K562 (cell line): Measurements from ENCODE around the gene NMRK2. TPM values are rescaled to one million over a fixed set of nuclear protein-coding genes. Genes with fewer than 3 reads are reported as not detected.

Source experiments
- ATAC-seq: fragments of 200-7000 bp; cut with Tn5 transposase; 3 replicates; pipeline ENCODE4 v1.9.1; 2020; ENCODE audit warnings: moderate library complexity
- BruUV-seq: library from RNA; stranded (reverse); fragments of 400-500 nt; replicated peaks from 2 replicates; lab custom pipeline; 2021; lab: Mats Ljungman, UMichigan
- CTCF ChIA-PET: fragments of 300-600 bp; formaldehyde crosslinking; extraction: SDS; loops from one replicate; lab custom pipeline; 2021; ENCODE audit warnings: low intra/inter-chr PET ratio; lab: Yijun Ruan, JAX
- POLR2A ChIA-PET: fragments of 300-600, 350-650 bp; sonication (Branson Sonifier 250); formaldehyde crosslinking; extraction: SDS; loops from one replicate; lab custom pipeline; 2021; ENCODE audit warnings: antibody characterized with exemption, inconsistent platforms; lab: Yijun Ruan, JAX
- DNase-seq, 4 experiments: peaks; one replicate each; pipeline versions ENCODE4 v3.0.0 to v3.0.0-alpha.2; 2011 to 2018; ENCODE audit warnings: low spot score in 3 of 4, mixed read lengths in 3 of 4; ENCODE audit errors: extremely low read depth in 1 of 4
- FAIRE-seq: peaks from 2 replicates; lab custom pipeline; 2011; peaks lifted over from hg19 to GRCh38; lab: Jason Lieb, UNC
- H2AFZ ChIP-seq: 2 replicates; pipeline ENCODE4 v1.6.0; 2011; ENCODE audit warnings: low read depth, low read length, control low read depth, inconsistent platforms
- H3K27ac ChIP-seq: fragments of 200-600 bp; 3 replicates; pipeline ENCODE4 v1.8.0; 2011; ENCODE audit warnings: low read depth, mild to moderate bottlenecking, control low read depth, inconsistent platforms, low read length, moderate library complexity, mixed read lengths; ENCODE audit errors: extremely low read depth
- H3K27me3 ChIP-seq, 2 experiments: fragments of 300-600 bp in 1 of 2; 2 replicates in 1 of 2; 3 replicates in 1 of 2; pipeline versions ENCODE4 v1.6.0 to v1.8.0; 2011; ENCODE audit warnings: inconsistent platforms in 2 of 2, low read length in 2 of 2, mild to moderate bottlenecking in 1 of 2, mixed read lengths in 1 of 2, moderate library complexity in 1 of 2; ENCODE audit not compliant: control insufficient read depth in 2 of 2, insufficient read depth in 2 of 2
- H3K36me3 ChIP-seq: fragments of 300-600 bp; 3 replicates; pipeline ENCODE4 v1.8.0; 2011; ENCODE audit warnings: mild to moderate bottlenecking, low read length, inconsistent platforms; ENCODE audit not compliant: control insufficient read depth, insufficient read depth
- H3K4me1 ChIP-seq, 2 experiments: fragments of 200-600 bp in 1 of 2; replicated peaks in 1 of 2; 2 replicates in 1 of 2; 3 replicates in 1 of 2; pipeline versions ENCODE4 v1.5.1 to v1.8.0; 2011; ENCODE audit warnings: inconsistent platforms in 2 of 2, low read length in 2 of 2, mild to moderate bottlenecking in 1 of 2, mixed read lengths in 1 of 2, moderate library complexity in 1 of 2; ENCODE audit not compliant: control insufficient read depth in 2 of 2, insufficient read depth in 2 of 2
- H3K4me2 ChIP-seq: 2 replicates; pipeline ENCODE4 v1.6.1; 2011; ENCODE audit warnings: low read length, control low read depth, inconsistent platforms, mixed read lengths; ENCODE audit not compliant: insufficient read depth
- H3K4me3 ChIP-seq: fragments of 200-600 bp; sonication (generic), shearing (Covaris generic); 2 replicates; pipeline ENCODE4 v1.5.1; 2016; ENCODE audit warnings: control low read depth, inconsistent platforms
- H3K79me2 ChIP-seq: fragments of 200-600 bp; 3 replicates; pipeline ENCODE4 v1.8.0; 2011; ENCODE audit warnings: low read length, inconsistent platforms; ENCODE audit not compliant: control insufficient read depth, insufficient read depth
- H3K9ac ChIP-seq, 2 experiments: 2 replicates each; pipeline versions ENCODE4 v1.6.0 to v1.6.1; 2011; ENCODE audit warnings: low read depth in 2 of 2, low read length in 2 of 2, control low read depth in 1 of 2, inconsistent platforms in 1 of 2, mild to moderate bottlenecking in 1 of 2, mixed read lengths in 1 of 2; ENCODE audit not compliant: insufficient read depth in 1 of 2
- H3K9me1 ChIP-seq: one replicate; pipeline ENCODE4 v1.6.0; 2011; ENCODE audit warnings: inconsistent platforms, mild to moderate bottlenecking, low read length, moderate library complexity; ENCODE audit not compliant: control insufficient read depth, insufficient read depth
- H3K9me3 ChIP-seq: replicated peaks from 2 replicates; pipeline ENCODE4 v1.5.1; 2011; ENCODE audit warnings: low read depth, low read length, inconsistent platforms; ENCODE audit not compliant: control insufficient read depth, insufficient read depth
- H4K20me1 ChIP-seq: replicated peaks from 2 replicates; pipeline ENCODE4 v1.6.1; 2011; ENCODE audit warnings: low read length, inconsistent platforms, mixed read lengths; ENCODE audit not compliant: control insufficient read depth, insufficient read depth
- KDM4B ChIP-seq, 2 experiments: fragments of 450-650 bp in 1 of 2; sonication (generic) in 1 of 2; IDR thresholded peaks; 2 replicates each; pipeline ENCODE4 v1.6.1; 2016 to 2017; ENCODE audit warnings: borderline replicate concordance in 2 of 2, antibody characterized with exemption in 1 of 2, low read depth in 1 of 2, mild to moderate bottlenecking in 1 of 2
- KDM5B ChIP-seq: fragments of 200-600 bp; sonication (generic); IDR thresholded peaks from 2 replicates; pipeline ENCODE4 v1.6.1; 2012; ENCODE audit warnings: low read depth, mild to moderate bottlenecking, moderate library complexity, low read length, control low read depth, inconsistent platforms; ENCODE audit not compliant: insufficient replicate concordance
- LARP7 ChIP-seq: fragments of 450-650 bp; IDR thresholded peaks from 2 replicates; pipeline ENCODE4 v1.6.1; 2016
- MAFG ChIP-seq: fragments of 450-650 bp; conservative IDR thresholded peaks from 2 replicates; pipeline ENCODE4 v1.6.1; 2016; ENCODE audit warnings: missing genetic modification characterization, missing compliant biosample characterization
- NR1H2 ChIP-seq: sonication (generic); formaldehyde crosslinking; IDR thresholded peaks from 2 replicates; pipeline ENCODE4 v1.4.0; 2020; ENCODE audit warnings: mild to moderate bottlenecking, missing genetic modification reagents
- PHF8 ChIP-seq: fragments of 200-600 bp; sonication (generic); IDR thresholded peaks from 2 replicates; pipeline ENCODE4 v1.6.1; 2012; ENCODE audit warnings: mixed run types, mild to moderate bottlenecking, inconsistent platforms, low read length, moderate library complexity, borderline replicate concordance
- POLR2B ChIP-seq: fragments of 450-650 bp; IDR thresholded peaks from 2 replicates; pipeline ENCODE4 v1.6.1; 2018; ENCODE audit warnings: low read depth; ENCODE audit not compliant: partially characterized antibody
- POLR2H ChIP-seq: IDR thresholded peaks from 2 replicates; pipeline ENCODE4 v1.6.1; 2016; ENCODE audit warnings: missing genetic modification characterization, low read depth, mild to moderate bottlenecking, control low read depth, missing compliant biosample characterization, moderate library complexity
- RBM17 ChIP-seq: fragments of 200-400 bp; formaldehyde crosslinking; IDR thresholded peaks from 2 replicates; pipeline ENCODE4 v1.6.1; 2017; ENCODE audit warnings: low read depth, mild to moderate bottlenecking, low read length, borderline replicate concordance
- SMARCB1 ChIP-seq: IDR thresholded peaks from 2 replicates; pipeline ENCODE4 v1.6.1; 2011; ENCODE audit warnings: improper control_type of control experiment, low read depth; ENCODE audit not compliant: insufficient read length
- STAT6 ChIP-seq: sonication (generic); formaldehyde crosslinking; IDR thresholded peaks from 2 replicates; pipeline ENCODE4 v1.8.1; 2023; ENCODE audit warnings: mild to moderate bottlenecking, missing genetic modification reagents
- TAL1 ChIP-seq: fragments of 450-650 bp; IDR thresholded peaks from 2 replicates; pipeline ENCODE4 v1.6.1; 2016; ENCODE audit warnings: mild to moderate bottlenecking
- TOE1 ChIP-seq, 2 experiments: fragments of 450-650 bp in 1 of 2; sonication (generic) in 1 of 2; formaldehyde crosslinking in 1 of 2; IDR thresholded peaks; 2 replicates each; pipeline versions ENCODE4 v1.7.1 to v1.8.0; 2016 to 2022; ENCODE audit warnings: borderline replicate concordance in 2 of 2, mild to moderate bottlenecking in 2 of 2, antibody characterized with exemption in 1 of 2, inconsistent platforms in 1 of 2, low read depth in 1 of 2, missing genetic modification reagents in 1 of 2, moderate library complexity in 1 of 2
- USF2 ChIP-seq: sonication (generic); formaldehyde crosslinking; IDR thresholded peaks from 2 replicates; pipeline ENCODE4 v1.5.0; 2020; ENCODE audit warnings: missing genetic modification reagents
- ZNF12 ChIP-seq: sonication (generic); formaldehyde crosslinking; IDR thresholded peaks from 2 replicates; pipeline ENCODE4 v1.4.0; 2020; ENCODE audit warnings: mild to moderate bottlenecking, missing genetic modification reagents
- ZNF224 ChIP-seq: sonication (generic); formaldehyde crosslinking; IDR thresholded peaks from 2 replicates; pipeline ENCODE4 v1.8.0; 2022; ENCODE audit warnings: mild to moderate bottlenecking, missing genetic modification reagents
- ZNF24 ChIP-seq: fragments of 450-650 bp; IDR thresholded peaks from 2 replicates; pipeline ENCODE4 v1.6.1; 2016
- WGBS: fragments of 100-300 bp; shearing (Covaris generic); methylation state at CpG from one replicate; pipeline ENCODE4 v1.1.6; 2016; ENCODE audit warnings: low coverage, mixed read lengths; ENCODE audit not compliant: insufficient coverage; ENCODE audit errors: missing lambda C conversion rate; 5-methylcytosine and 5-hydroxymethylcytosine counted together
- in situ Hi-C: fragments of 300-500 bp; cut with MboI; formaldehyde crosslinking; loops from 4 replicates; pipeline ENCODE4 v1.15.0; 2018; ENCODE audit warnings: inconsistent platforms, mixed read lengths
- intact Hi-C: fragments of 100-400 bp; cut with micrococcal nuclease; formaldehyde crosslinking; loops from 2 replicates; pipeline ENCODE4 v1.14.2; 2022
- polyA plus RNA-seq, 8 experiments: library from polyadenylated mRNA; depleted of rRNA in 4 of 8; stranded (reverse) in 5 of 8; unstranded in 3 of 8; fragments of >200 nt; fragmentation: Nextera tagmentation in 2 of 8; fragmentation: Illumina TruSeq in 1 of 8; extraction: Ambion mirVana in 2 of 8; extraction: Trizol in 1 of 8; gene quantifications; 2 replicates each; pipeline versions ENCODE4 v1.2.1 to v1.2.3, GENCODE V29; 2011 to 2014; ENCODE audit warnings: inconsistent platforms in 1 of 8, missing spikeins in 1 of 8
- total RNA-seq, 7 experiments: library from RNA; depleted of rRNA in 6 of 7; stranded (reverse); fragments of >200 nt in 6 of 7; fragmentation: Illumina TruSeq in 2 of 7; extraction: Trizol in 2 of 7; gene quantifications; 2 replicates each; pipeline versions ENCODE4 v1.2.1 to v1.2.3, GENCODE V29; 2011 to 2021; ENCODE audit warnings: low replicate concordance in 1 of 7

The NMRK2 gene
- total and polyA plus RNA-seq, 9 of the 15 experiments (the other 6 are each of a cell fraction or from before 2014, with no cell fraction given), result not detected

- Histone ChIP-seq H3K9ac (peak within 1 kb of the TSS; percentile 79 to 95), H3K4me1 (peaks cover 15 to 29% of the 10 kb centered on the region in 2 experiments), H4K20me1 (peaks cover 14% of the 10 kb centered on the region), H3K79me2 (peaks cover 37% of the 10 kb centered on the region), H3K27ac (peak within 1 kb of the TSS; percentile 76), H3K4me2 (peak within 1 kb of the TSS; percentile 83), H3K9me3 (no peaks in the 10 kb centered on the region), H3K36me3 (peaks cover 44% of the 10 kb centered on the region), H3K9me1 (peaks cover 4% of the 10 kb centered on the region), H3K4me3 (peak within 1 kb of the TSS; percentile 94), H2AFZ (peak within 1 kb of the TSS; percentile 69), H3K27me3 (no peaks in the 10 kb centered on the region)
- in situ Hi-C loops (no loop called here), intact Hi-C loops (loop anchor here (2.0 kb wide), 1 partner anchor 36 kb away; the partner anchor contains the start of gene PIAS4)
- peak; percentile 97 for FAIRE-seq
- no TSS peak for BruUV-seq
- peak; percentile 94 to 98 (median 96) for DNase-seq
- ChIA-PET POLR2A (interaction anchor here (0.6 to 7.2 kb wide), 10 partner anchors 8 to 714 kb away, joined by 3 to 215 read pairs (median 4); partner anchors contain the start of gene EEF2), CTCF (interaction anchor here (1.4 kb wide), 1 partner anchor 14 kb away, joined by 3 read pairs; no protein-coding TSS in a partner anchor)
- peak; percentile 91 for ATAC-seq
- under 1% methylated on average over 66 of the region's 73 CpGs for WGBS
- no peak for TF ChIP-seq NR1H2 (CRISPR knock-in tag)
- no peak for TF ChIP-seq KDM4B (IDR thresholded peaks at IDR 0.05; ENCODE audit: borderline replicate concordance in 2 of 2, low read depth in 1 of 2)
- no peak for TF ChIP-seq POLR2H (tag)
- no peak for TF ChIP-seq LARP7
- TF ChIP-seq MAFG, result no peak
- peak; percentile 84; the same call in 1 of the 2 replicates for TF ChIP-seq PHF8
- no peak for TF ChIP-seq ZNF12 (CRISPR knock-in tag)
- TF ChIP-seq RBM17, result no peak
- peak; percentile 51 for TF ChIP-seq POLR2B
- TF ChIP-seq ZNF24, result no peak
- TF ChIP-seq SMARCB1, result no peak
- TF ChIP-seq STAT6 (CRISPR knock-in tag), result no peak
- no peak for TF ChIP-seq TAL1
- TF ChIP-seq USF2 (CRISPR knock-in tag), result peak; percentile 11; the same call in 1 of the 2 replicates
- TF ChIP-seq ZNF224 (CRISPR knock-in tag), result no peak
- peak; percentile 48 for TF ChIP-seq KDM5B
- TF ChIP-seq TOE1 (IDR thresholded peaks at IDR 0.05; ENCODE audit: borderline replicate concordance), result no peak
- no peak for TF ChIP-seq TOE1 (CRISPR knock-in tag; IDR thresholded peaks at IDR 0.05; ENCODE audit: borderline replicate concordance, low read depth)
Observed at GRCh38 chr19:3970808-3971598, 38.1 kb downstream of the NMRK2 start, which contains the start of gene DAPK3. Gene DAPK3 (minus strand): TSS chr19:3971099. CDS start chr19:3969735, 1,364 bp downstream.
